DMS 273 treated with DMSO at 0.1 percent for 48 hours (cell line): ENCODE results near the gene VSTM1.

ENCODE experiments used
- DNase-seq: peaks from one replicate; lab custom pipeline; 2025; lab: John Stamatoyannopoulos, UW

VSTM1 gene

DNA sequence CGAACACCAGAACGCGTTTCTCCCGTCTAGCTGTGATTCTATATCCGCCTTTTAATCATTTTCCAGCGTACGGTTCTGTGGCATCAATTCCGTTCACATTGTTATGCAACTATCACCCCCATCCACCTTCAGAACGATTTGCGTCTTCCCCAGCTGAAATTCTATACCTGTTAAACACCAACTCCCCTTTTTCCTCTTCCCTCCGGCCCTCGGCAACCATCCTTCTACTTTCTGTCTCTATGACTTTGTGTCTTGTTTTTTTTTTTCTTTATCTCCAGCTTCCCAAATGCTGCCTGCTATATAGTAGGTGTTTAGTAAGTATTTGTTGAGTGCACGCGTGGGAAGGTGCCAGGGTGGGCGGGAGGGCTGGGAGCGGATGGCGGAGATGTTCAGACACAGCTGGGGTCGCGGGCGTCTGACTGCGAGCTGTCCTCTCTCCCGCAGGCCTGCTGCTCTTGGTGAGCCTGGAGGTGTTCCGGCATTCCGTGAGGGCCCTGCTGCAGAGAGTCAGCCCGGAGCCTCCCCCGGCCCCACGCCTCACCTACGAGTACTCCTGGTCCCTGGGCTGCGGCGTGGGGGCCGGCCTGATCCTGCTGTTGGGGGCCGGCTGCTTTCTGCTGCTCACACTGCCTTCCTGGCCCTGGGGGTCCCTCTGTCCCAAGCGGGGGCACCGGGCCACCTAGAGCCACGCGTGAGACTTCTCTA is 52.0 kb downstream of the VSTM1 start:
- no peak for DNase-seq

DNA sequence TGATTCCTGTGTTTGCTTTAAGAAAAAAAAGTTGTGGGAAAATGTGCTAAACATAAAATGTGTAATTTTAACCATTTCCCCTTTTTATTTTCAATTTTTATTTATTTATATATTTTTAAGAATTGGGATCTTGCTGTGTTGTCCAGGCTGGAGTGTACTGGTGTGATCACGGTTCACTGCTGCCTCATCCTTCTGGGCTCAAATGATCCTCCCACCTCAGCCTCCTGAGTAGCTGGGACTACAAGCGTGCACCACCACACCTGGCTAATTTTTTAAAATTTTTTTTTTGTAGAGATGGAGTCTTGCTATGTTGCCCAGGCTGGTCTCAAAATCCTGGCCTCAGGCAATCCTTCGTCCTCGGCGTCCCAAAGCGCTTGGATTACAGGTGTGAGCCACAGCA is 53.2 kb downstream of the VSTM1 start:
- no peak for DNase-seq

DNA sequence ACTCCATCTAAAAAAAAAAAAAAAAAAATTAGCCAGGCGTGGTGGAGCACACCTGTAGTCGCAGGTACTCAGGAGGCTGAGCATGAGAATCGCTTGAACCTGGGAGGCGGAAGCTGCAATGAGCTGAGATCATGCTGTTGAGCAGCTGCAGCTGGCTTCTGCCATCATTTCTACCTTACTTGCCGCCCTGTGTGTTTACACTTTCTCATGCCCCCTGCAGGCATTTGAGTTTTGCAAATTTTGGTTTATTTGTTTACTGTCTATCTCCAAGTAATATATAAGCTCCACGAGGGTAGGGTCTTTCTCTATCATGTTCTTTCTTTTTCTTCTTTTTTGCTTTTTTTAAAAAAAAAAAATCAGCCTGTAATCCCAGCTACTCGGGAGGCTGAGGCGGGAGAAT is 54.3 kb downstream of the VSTM1 start:
- no peak for DNase-seq

DNA sequence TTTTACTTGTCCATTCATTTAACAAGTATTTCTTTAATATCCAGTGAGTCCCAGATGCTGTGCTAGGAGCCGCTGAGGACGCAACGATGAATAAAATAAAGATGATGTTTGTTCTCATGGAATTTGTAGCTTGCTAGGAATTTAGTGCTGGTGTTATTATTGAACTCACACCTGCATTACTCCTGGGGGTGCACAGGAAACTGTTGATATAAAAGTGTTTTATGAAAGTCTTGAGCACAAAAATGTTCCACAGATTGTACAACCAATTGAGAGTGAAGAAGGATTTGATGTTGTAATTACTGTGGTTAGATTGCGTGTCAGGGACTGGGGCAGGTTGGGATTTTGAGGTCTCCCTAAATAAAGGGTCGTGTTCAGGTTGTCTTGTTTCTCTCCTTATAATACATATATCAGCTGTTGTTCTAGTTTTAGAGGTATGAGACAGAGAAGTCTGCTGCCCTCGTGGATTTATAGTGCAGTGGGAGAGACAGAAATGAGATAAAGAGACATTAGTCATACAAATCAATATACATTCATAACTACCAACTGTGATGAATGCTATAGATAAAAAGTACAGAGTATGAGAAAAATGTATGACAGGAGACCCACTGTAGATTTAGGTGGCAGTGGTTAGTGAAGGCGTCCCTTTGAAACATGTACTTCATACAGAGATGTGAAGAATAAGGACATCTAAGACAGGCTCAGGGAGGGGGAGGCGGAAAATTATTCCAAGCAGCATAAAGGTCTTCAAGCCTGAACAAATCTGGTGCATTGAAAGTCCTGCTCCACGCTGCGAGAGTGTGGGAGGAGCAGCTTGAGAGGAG is 61.0 kb downstream of the VSTM1 start:
- no peak for DNase-seq

DNA sequence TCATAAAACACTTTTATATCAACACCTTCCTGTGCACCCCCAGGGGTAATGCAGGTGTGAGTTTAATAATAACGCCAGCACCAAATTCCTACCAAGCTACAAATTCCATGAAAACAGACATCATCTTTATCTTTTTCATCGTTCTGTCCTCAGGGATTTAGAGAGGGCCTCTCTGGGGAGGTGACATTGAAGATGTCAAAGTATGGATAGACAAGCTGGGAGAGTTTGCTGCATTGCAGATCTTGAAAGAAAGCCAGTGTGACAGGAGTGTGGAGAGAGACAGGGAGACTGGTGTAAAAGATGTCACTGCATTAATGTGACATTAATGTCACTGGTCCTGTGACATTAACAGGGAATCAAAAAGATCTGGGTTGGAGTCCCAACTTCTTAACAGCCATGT is 62.2 kb downstream of the VSTM1 start:
- no peak for DNase-seq

DNA sequence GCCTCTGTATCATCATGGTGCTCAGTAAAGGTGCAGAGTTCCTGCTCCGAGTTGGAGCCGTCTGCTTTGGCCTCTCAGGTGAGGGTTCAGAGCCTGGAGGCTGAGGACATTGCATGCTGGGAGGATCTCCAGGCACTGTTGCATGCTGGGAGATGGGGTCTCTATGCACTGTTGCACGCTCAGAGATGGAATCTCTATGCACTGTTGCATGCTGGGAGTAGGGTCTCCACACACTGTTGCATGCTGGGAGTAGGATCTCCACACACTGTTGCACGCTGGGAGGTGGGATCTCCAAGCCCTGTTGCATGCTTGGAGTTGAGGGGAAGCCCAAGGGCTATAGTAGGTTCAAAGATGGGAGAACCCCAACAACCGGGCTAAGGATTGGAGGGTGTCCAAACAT is 64.0 kb downstream of the VSTM1 start:
- DNase-seq = no peak

DNA sequence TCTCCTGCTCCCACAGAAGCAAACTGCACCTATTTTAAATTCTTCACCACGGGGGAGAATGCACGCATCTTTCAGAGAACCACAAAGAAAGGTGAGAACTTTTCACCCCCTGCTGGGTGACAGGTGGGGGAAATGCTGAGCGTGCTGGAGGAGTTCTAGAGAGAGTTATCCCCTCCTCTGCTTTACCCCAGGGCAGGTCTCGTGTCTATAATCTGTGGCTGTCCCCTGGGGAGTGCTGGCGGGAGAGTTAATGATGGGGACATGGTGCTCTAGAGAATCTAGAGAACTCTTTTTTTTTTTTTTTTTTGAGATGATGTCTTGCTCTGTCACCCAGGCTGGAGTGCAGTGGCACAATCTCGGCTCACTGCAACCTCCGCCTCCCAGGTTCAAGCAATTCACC is 65.5 kb downstream of the VSTM1 start:
- no peak for DNase-seq

DNA sequence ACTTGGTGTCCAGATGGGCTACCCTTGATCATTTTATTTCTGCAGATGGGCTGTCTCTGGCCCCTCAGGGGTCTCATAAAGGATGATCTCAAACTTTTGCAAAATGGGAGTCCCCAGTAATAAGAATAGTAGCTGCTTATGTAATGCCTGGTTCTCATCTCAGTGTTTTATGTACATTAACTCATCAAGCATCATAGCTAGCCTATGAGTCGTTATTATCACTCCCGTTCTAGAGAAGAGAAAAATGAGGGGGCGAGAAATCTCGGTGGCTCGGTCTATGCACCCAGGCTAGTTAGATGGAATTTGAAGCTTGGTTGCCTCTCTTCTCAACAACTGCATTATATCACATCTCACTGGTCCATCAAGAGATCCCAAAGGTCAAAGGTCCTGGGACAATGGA is 68.9 kb downstream of the VSTM1 start:
- no peak for DNase-seq

DNA sequence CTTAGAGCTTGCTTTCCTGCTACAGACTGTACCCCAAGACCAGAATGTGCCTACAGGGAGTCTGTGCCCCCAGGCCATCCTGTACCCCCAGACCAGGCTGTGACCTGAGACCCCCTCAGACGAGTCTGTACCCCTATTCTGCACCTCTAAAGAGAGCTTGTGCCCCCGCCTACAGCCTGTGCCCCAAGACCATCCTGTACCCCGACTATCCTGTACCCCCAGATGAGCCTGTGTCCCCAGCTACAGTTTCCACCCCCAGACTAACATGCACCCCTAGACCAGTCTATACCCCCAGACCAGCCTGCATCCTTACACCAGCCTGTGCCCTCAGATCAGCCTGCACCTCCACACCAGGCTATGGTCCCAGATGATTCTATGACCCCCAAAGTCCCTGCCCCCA is 70.2 kb downstream of the VSTM1 start:
- no peak for DNase-seq

DNA sequence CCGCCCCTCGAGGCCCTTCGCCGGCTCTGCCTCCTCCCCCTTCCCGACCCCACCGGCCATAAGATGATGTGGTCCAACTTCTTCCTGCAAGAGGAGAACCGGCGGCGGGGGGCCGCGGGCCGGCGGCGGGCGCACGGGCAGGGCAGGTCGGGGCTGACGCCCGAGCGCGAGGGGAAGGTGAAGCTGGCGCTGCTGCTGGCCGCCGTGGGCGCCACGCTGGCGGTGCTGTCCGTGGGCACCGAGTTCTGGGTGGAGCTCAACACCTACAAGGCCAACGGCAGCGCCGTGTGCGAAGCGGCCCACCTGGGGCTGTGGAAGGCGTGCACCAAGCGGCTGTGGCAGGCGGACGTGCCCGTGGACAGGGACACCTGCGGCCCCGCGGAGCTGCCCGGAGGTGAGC is 70.9 kb downstream of the VSTM1 start:
- DNase-seq = no peak

DNA sequence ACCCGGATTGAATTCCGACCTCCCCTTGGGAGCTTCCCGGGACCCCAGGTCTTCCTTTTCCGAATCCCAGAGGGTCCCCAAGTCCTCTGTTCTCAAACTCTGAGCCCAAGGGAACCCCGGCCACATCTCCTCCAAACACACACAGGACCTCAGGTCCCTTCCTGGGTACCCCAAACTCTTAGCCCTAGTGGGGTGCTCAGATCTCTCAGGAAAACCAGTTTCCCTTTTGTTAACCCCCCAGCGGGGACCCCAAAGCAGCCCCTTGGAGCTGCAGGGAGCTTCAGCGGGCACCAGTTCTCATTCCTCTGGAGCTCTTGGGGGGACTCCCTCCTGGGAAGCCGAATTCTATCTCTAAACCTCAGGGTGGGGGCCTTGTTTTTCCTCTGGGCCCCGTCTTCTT is 71.5 kb downstream of the VSTM1 start:
- DNase-seq = no peak

DNA sequence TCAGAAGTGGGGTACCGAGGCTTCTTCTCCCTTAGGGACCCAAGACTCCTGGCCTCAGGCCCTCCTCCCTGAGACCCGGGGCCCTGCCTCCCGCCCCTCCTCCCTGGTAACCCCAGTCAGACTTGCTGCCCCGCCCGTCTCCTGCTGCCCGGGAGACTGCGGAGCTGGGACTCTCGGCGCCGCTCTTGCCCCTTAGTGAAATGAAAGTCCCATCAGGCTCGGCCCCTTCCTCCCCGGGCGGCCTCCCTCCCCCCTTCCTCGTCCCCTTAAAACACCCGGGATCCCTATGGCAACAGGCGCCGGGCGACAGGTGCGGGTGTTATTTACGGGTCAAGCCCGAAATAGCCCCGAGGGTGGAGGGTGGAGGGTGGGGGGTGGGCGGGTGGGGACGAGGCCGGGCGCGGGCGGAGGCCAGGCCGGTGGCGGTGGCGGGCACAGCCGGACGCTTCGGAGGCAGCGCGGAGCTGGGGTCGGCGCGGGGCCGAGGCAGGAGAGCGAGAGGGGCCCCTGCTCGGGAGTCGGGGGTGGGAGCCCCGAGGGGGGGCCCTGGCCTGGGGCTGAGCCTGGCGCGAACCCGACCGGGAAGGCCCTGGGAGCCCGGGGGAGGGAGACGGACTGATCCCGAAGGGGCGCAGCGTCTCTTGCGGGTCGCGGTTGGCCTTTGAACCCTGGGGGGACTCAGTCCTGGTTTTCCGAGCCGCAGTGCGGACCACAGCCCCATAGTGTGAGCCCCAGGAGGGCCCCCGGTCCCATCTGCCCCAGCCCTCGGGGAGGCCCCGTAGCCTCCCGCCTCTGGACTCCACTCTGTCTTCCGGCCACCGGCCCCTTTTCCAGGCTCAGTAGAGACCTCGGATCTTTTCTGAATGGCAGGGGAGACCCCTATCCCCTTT is 72.2 kb downstream of the VSTM1 start, which contains the start of gene CACNG6:
Gene CACNG6, plus strand, starts transcription at position 414 of the 890 bp plus-strand sequence. CDS start 1,241 bp downstream, outside the sequence.
- DNase-seq = no peak
